Keratinocyte (primary cell): ENCODE measurements around the gene SLC41A3. TPM values are rescaled to one million over a fixed set of nuclear protein-coding genes. Genes with fewer than 3 reads are reported as not detected.

Source experiments
- DNase-seq: peaks from one replicate; pipeline ENCODE4 v3.0.0-alpha.2; 2011; ENCODE audit warnings: low read depth, missing footprints, low spot score
- FAIRE-seq: peaks from 2 replicates; lab custom pipeline; 2011; peaks lifted over from hg19 to GRCh38; lab: Jason Lieb, UNC
- H2AFZ ChIP-seq: 2 replicates; pipeline ENCODE4 v1.6.0; 2012; ENCODE audit warnings: low read length, control low read depth, inconsistent platforms; ENCODE audit not compliant: control insufficient read depth
- H3K27ac ChIP-seq: 2 replicates; pipeline ENCODE4 v1.5.1; 2011; ENCODE audit warnings: low read length; ENCODE audit not compliant: control insufficient read depth, insufficient read depth
- H3K27me3 ChIP-seq: 3 replicates; pipeline ENCODE4 v1.6.0; 2011; ENCODE audit warnings: low read length; ENCODE audit not compliant: control insufficient read depth, insufficient read depth; ENCODE audit errors: extremely low read depth
- H3K36me3 ChIP-seq, 2 experiments: 2 replicates in 1 of 2; 3 replicates in 1 of 2; pipeline ENCODE4 v1.5.1; 2011; ENCODE audit warnings: low read length in 2 of 2, mild to moderate bottlenecking in 1 of 2; ENCODE audit not compliant: control insufficient read depth in 2 of 2, insufficient read depth in 2 of 2; ENCODE audit errors: extremely low read depth in 1 of 2
- H3K4me1 ChIP-seq: 3 replicates; pipeline ENCODE4 v1.5.1; 2011; ENCODE audit warnings: low read length; ENCODE audit not compliant: control insufficient read depth, insufficient read depth; ENCODE audit errors: extremely low read depth
- H3K4me2 ChIP-seq: 3 replicates; pipeline ENCODE4 v1.6.0; 2011; ENCODE audit warnings: low read depth, low read length; ENCODE audit not compliant: control insufficient read depth, insufficient read depth; ENCODE audit errors: extremely low read depth
- H3K4me3 ChIP-seq, 3 experiments: fragments of 200-600 bp in 1 of 3; sonication (generic) in 1 of 3; 2 replicates in 2 of 3; 3 replicates in 1 of 3; pipeline ENCODE4 v1.5.1; 2011 to 2016; ENCODE audit warnings: low read length in 3 of 3, mild to moderate bottlenecking in 3 of 3, control low read depth in 2 of 3, inconsistent platforms in 1 of 3, low read depth in 1 of 3, mixed read lengths in 1 of 3, mixed run types in 1 of 3, moderate library complexity in 1 of 3; ENCODE audit not compliant: control insufficient read depth in 2 of 3, insufficient read depth in 2 of 3; ENCODE audit errors: extremely low read depth in 1 of 3
- H3K79me2 ChIP-seq: 2 replicates; pipeline ENCODE4 v1.6.0; 2012; ENCODE audit warnings: low read length; ENCODE audit not compliant: control insufficient read depth, insufficient read depth
- H3K9ac ChIP-seq: 3 replicates; pipeline ENCODE4 v1.6.0; 2011; ENCODE audit warnings: low read length; ENCODE audit not compliant: control insufficient read depth, insufficient read depth; ENCODE audit errors: extremely low read depth
- H3K9me1 ChIP-seq: 3 replicates; pipeline ENCODE4 v1.6.0; 2011; ENCODE audit warnings: low read length; ENCODE audit not compliant: control insufficient read depth, insufficient read depth; ENCODE audit errors: extremely low read depth
- H3K9me3 ChIP-seq: 2 replicates; pipeline ENCODE4 v1.5.1; 2012; ENCODE audit warnings: low read depth, low read length; ENCODE audit not compliant: control insufficient read depth
- H4K20me1 ChIP-seq: 3 replicates; pipeline ENCODE4 v1.6.0; 2011; ENCODE audit warnings: low read length; ENCODE audit not compliant: control insufficient read depth, insufficient read depth; ENCODE audit errors: extremely low read depth
- CTCF ChIP-seq, 3 experiments: IDR thresholded peaks in 1 of 3; conservative IDR thresholded peaks in 1 of 3; optimal IDR thresholded peaks in 1 of 3; 2 replicates in 2 of 3; 3 replicates in 1 of 3; pipeline versions ENCODE3 to v1.5.1; 2011; ENCODE audit warnings: low read length in 3 of 3, mild to moderate bottlenecking in 3 of 3, moderate library complexity in 2 of 3, control low read depth in 1 of 3, inconsistent platforms in 1 of 3; ENCODE audit not compliant: insufficient read depth in 2 of 3; ENCODE audit errors: extremely low read depth in 1 of 3
- EZH2 ChIP-seq: IDR thresholded peaks from one replicate; pipeline ENCODE4 v1.6.1; 2012; ENCODE audit warnings: inconsistent platforms, mild to moderate bottlenecking, low read length, moderate library complexity
- dilution Hi-C: fragments of 300-500 bp; cut with MboI; formaldehyde crosslinking; loops from one replicate; pipeline ENCODE4 v1.7.0; 2020; ENCODE audit warnings: low sequenced_read_pairs; ENCODE audit not compliant: extremely low pct_ligation_motif_present
- polyA plus RNA-seq, 5 experiments: library from polyadenylated mRNA; depleted of rRNA in 3 of 5; stranded (reverse) in 3 of 5; stranded (forward) in 1 of 5; unstranded in 1 of 5; fragments of >200 nt; gene quantifications; 1 replicate in 1 of 5; 2 replicates in 3 of 5; 3 replicates in 1 of 5; pipeline versions ENCODE4 v1.2.1 to v1.2.3, GENCODE V29; 2011 to 2012; ENCODE audit warnings: missing spikeins in 2 of 5, low read depth in 1 of 5, low replicate concordance in 1 of 5

The SLC41A3 gene
- polyA plus RNA-seq, 1 donor (not counting 4 experiments of a cell fraction or from before 2014, with no cell fraction given) = 30.2 TPM

GRCh38 chr3:126113238-126113555 lies 29.3 kb upstream of the SLC41A3 start:
- Histone ChIP-seq H4K20me1 (no peaks in the 10 kb centered on the region), H3K4me2 (no peak overlapping the region), H3K4me3 (no peak overlapping the region), H3K36me3 (no peaks in the 10 kb centered on the region), H2AFZ (no peak overlapping the region), H3K9me3 (no peaks in the 10 kb centered on the region), H3K4me1 (no peaks in the 10 kb centered on the region), H3K79me2 (no peaks in the 10 kb centered on the region), H3K27me3 (no peaks in the 10 kb centered on the region), H3K9ac (no peak overlapping the region), H3K9me1 (no peaks in the 10 kb centered on the region), H3K27ac (no peak overlapping the region)
- DNase-seq (no peak), FAIRE-seq (no peak)
- no peak for TF ChIP-seq EZH2
- no peak for TF ChIP-seq CTCF (optimal IDR thresholded peaks at IDR 0.05 in 1 of 3, IDR thresholded peaks at IDR 0.05 in 1 of 3, conservative IDR thresholded peaks at IDR 0.05 in 1 of 3; ENCODE audit: extremely low read depth in 1 of 3, insufficient read depth in 2 of 3, low read length in 3 of 3)
- dilution Hi-C loops = no loop called here

GRCh38 chr3:126112531-126113237 lies 28.8 kb upstream of the SLC41A3 start:
- Histone ChIP-seq H3K4me2 (no peak overlapping the region), H3K27ac (no peak overlapping the region), H3K79me2 (no peaks in the 10 kb centered on the region), H4K20me1 (no peaks in the 10 kb centered on the region), H3K9ac (no peak overlapping the region), H3K9me3 (no peaks in the 10 kb centered on the region), H3K9me1 (no peaks in the 10 kb centered on the region), H3K27me3 (no peaks in the 10 kb centered on the region), H2AFZ (no peak overlapping the region), H3K36me3 (no peaks in the 10 kb centered on the region), H3K4me1 (no peaks in the 10 kb centered on the region), H3K4me3 (no peak overlapping the region)
- dilution Hi-C loops = no loop called here
- TF ChIP-seq CTCF (optimal IDR thresholded peaks at IDR 0.05 in 1 of 3, IDR thresholded peaks at IDR 0.05 in 1 of 3, conservative IDR thresholded peaks at IDR 0.05 in 1 of 3; ENCODE audit: extremely low read depth in 1 of 3, insufficient read depth in 2 of 3, low read length in 3 of 3) = no peak
- TF ChIP-seq EZH2 = no peak
- DNase-seq (no peak), FAIRE-seq (no peak)
